Measurements from ENCODE around the gene ACVR1.

ACVR1 gene

DNA sequence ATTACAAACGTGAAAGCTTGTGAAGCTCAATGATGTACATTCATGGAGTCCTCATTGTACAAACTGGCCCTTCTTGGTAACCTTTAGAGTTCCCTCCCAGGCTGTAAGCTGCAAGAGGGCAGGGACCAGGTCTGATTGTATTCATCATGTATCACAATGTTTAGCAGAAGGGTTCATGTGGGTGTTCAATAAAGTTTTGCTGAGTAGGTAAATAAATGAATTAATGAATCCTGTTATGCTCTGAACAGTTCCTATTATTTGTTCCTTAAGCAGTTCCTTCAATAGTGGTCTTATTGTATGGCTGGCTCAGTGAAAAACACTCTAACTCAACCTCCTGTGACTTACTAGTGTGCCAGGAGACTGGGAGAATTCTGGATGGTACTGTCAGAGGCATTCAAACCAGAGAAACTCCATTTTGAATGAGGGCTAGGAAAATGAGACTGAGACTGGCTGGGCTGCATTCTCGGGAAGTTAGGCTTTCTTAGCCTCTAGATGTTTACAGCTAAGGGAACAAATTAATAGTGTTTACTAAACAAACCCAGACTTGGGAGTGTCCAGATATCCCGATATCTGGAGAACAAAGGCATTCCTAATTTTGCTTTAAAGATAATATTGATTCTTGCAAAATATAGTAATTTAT, 1.8 kb upstream of the ACVR1 start:
- no peak overlapping the region for H2BK5ac ChIP-seq (ENCODE audit: low read length)
- no peak overlapping the region for H3K4me3 ChIP-seq (ENCODE audit: low read length in 2 of 2)
- H3K4ac ChIP-seq (ENCODE audit: low read length): no peak overlapping the region
- no peaks in the 10 kb centered on the region for H3K9me3 ChIP-seq (replicated peaks in 1 of 2; ENCODE audit: control insufficient read depth in 2 of 2, insufficient read depth in 1 of 2, low read depth in 1 of 2, low read length in 2 of 2)
- H4K8ac ChIP-seq (ENCODE audit: low read depth, low read length): no peak overlapping the region
- no peak for DNase-seq (ENCODE audit: low spot score)
- no peak overlapping the region for H3K4me2 ChIP-seq (ENCODE audit: insufficient read depth, low read length, poor library complexity, severe bottlenecking)
- H3K18ac ChIP-seq (ENCODE audit: low read length): no peak overlapping the region
- H2BK12ac ChIP-seq (ENCODE audit: low read length): no peak overlapping the region
- no peak overlapping the region for H2AK5ac ChIP-seq (ENCODE audit: low read depth, low read length)
- H3K23ac ChIP-seq (ENCODE audit: low read depth, low read length, poor library complexity): no peak overlapping the region
- H3K79me1 ChIP-seq (ENCODE audit: low read depth, low read length): no peaks in the 10 kb centered on the region
- no peak overlapping the region for H3K27ac ChIP-seq (replicated peaks; ENCODE audit: low read length)
- H3K27me3 ChIP-seq (ENCODE audit: control insufficient read depth in 3 of 3, insufficient read depth in 3 of 3, low read depth in 1 of 3, low read length in 3 of 3): peaks cover 0 to 22% (median 7%) of the 10 kb centered on the region in 3 experiments
- H3K9ac ChIP-seq (ENCODE audit: low read depth, low read length, poor library complexity): no peak overlapping the region
- H4K91ac ChIP-seq (ENCODE audit: low read depth, low read length, poor library complexity): no peak overlapping the region
- no peaks in the 10 kb centered on the region for H3K36me3 ChIP-seq (replicated peaks in 1 of 2; ENCODE audit: control insufficient read depth in 2 of 2, insufficient read depth in 2 of 2, low read length in 2 of 2)
- no peak overlapping the region for H3K14ac ChIP-seq (ENCODE audit: low read length)
- WGBS, 2 donors (ENCODE audit: extremely low coverage in 2 of 2, insufficient read length in 2 of 2, insufficient replicate concordance in 1 of 2): no CpG with 5 or more reads among the region's 3 CpGs
- H3K4me1 ChIP-seq (ENCODE audit: control insufficient read depth in 2 of 2, insufficient read depth in 1 of 2, low read depth in 1 of 2, low read length in 2 of 2): no peaks in the 10 kb centered on the region
- H2BK120ac ChIP-seq (ENCODE audit: low read depth, low read length): no peak overlapping the region
- no peak overlapping the region for H2BK15ac ChIP-seq (ENCODE audit: low read length)
- no peak overlapping the region for H2AFZ ChIP-seq (ENCODE audit: low read length)

DNA sequence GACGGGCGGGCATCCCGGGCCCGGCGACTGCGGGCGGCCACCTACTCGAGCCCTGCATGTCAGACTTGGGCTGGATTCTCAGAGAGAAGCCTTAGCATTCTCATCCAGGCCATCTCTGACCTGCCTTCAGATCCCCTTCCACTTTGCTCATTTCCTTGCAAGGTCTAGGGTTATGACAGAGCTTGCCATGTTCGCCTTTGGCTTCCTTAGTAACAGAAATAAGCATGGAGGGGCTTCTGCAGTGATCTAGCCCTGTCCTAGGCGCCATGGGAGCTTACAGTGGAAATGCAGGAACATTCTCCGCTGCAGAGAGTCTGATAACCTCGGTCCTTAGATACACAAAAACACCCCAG, 632 bp upstream of the ACVR1 start:
- no peak overlapping the region for H2AK5ac ChIP-seq (ENCODE audit: low read depth, low read length)
- H3K18ac ChIP-seq (ENCODE audit: low read length): peak overlapping the region; percentile 95
- no peak overlapping the region for H2BK120ac ChIP-seq (ENCODE audit: low read depth, low read length)
- peak overlapping the region; percentile 53 for H2BK5ac ChIP-seq (ENCODE audit: low read length)
- H3K23ac ChIP-seq (ENCODE audit: low read depth, low read length, poor library complexity): peak overlapping the region; percentile 65
- H3K27me3 ChIP-seq (ENCODE audit: control insufficient read depth in 3 of 3, insufficient read depth in 3 of 3, low read depth in 1 of 3, low read length in 3 of 3): peaks cover 0 to 22% (median 7%) of the 10 kb centered on the region in 3 experiments
- no peaks in the 10 kb centered on the region for H3K9me3 ChIP-seq (replicated peaks in 1 of 2; ENCODE audit: control insufficient read depth in 2 of 2, insufficient read depth in 1 of 2, low read depth in 1 of 2, low read length in 2 of 2)
- H2BK15ac ChIP-seq (ENCODE audit: low read length): no peak overlapping the region
- H3K4me3 ChIP-seq (ENCODE audit: low read length in 2 of 2): peak overlapping the region; percentile 83 to 90
- no peak for DNase-seq (ENCODE audit: low spot score)
- H4K91ac ChIP-seq (ENCODE audit: low read depth, low read length, poor library complexity): no peak overlapping the region
- WGBS, 2 donors (ENCODE audit: extremely low coverage in 2 of 2, insufficient read length in 2 of 2, insufficient replicate concordance in 1 of 2): no CpG with 5 or more reads among the region's 12 CpGs
- H3K36me3 ChIP-seq (replicated peaks in 1 of 2; ENCODE audit: control insufficient read depth in 2 of 2, insufficient read depth in 2 of 2, low read length in 2 of 2): no peaks in the 10 kb centered on the region
- H4K8ac ChIP-seq (ENCODE audit: low read depth, low read length): no peak overlapping the region
- no peak overlapping the region for H3K14ac ChIP-seq (ENCODE audit: low read length)
- H3K27ac ChIP-seq (replicated peaks; ENCODE audit: low read length): peak overlapping the region; percentile 49
- H2BK12ac ChIP-seq (ENCODE audit: low read length): no peak overlapping the region
- H3K4ac ChIP-seq (ENCODE audit: low read length): no peak overlapping the region
- no peaks in the 10 kb centered on the region for H3K79me1 ChIP-seq (ENCODE audit: low read depth, low read length)
- H3K4me1 ChIP-seq (ENCODE audit: control insufficient read depth in 2 of 2, insufficient read depth in 1 of 2, low read depth in 1 of 2, low read length in 2 of 2): no peaks in the 10 kb centered on the region
- peak overlapping the region; percentile 91 for H3K9ac ChIP-seq (ENCODE audit: low read depth, low read length, poor library complexity)
- peak overlapping the region; percentile 99 for H2AFZ ChIP-seq (ENCODE audit: low read length)
- H3K4me2 ChIP-seq (ENCODE audit: insufficient read depth, low read length, poor library complexity, severe bottlenecking): peak overlapping the region; percentile 73

DNA sequence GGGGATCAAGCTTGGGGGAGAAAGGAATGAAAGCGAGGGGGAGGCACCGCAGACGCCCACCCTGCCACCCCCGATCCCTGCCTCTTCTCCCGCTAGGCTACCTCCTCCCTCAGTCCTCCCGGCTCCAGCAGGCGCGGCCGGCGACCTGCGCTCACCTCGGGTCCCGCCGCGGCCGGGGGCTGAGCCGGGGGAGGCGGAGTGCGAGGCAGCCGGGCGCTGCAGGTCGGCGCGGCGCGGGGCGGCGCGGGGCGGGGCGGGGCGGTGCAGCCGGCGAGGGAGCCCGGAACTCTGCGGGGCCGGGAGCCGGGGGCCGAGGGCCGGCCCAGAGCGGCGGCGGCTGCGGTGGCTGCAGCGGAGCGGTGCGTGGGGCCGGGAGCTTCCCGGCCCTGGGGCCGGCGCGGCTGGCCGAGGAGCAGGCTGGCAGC, 477 bp downstream of the ACVR1 start:
- H3K18ac ChIP-seq (ENCODE audit: low read length): peak overlapping the region; percentile 97
- H2BK120ac ChIP-seq (ENCODE audit: low read depth, low read length): no peak overlapping the region
- H4K91ac ChIP-seq (ENCODE audit: low read depth, low read length, poor library complexity): no peak overlapping the region
- H3K27me3 ChIP-seq (ENCODE audit: control insufficient read depth in 3 of 3, insufficient read depth in 3 of 3, low read depth in 1 of 3, low read length in 3 of 3): peaks cover 0 to 22% (median 7%) of the 10 kb centered on the region in 3 experiments
- peak overlapping the region; percentile 53 for H2BK5ac ChIP-seq (ENCODE audit: low read length)
- no CpG with 5 or more reads among the region's 53 CpGs for WGBS, 2 donors (ENCODE audit: extremely low coverage in 2 of 2, insufficient read length in 2 of 2, insufficient replicate concordance in 1 of 2)
- peak overlapping the region; percentile 96 for H3K9ac ChIP-seq (ENCODE audit: low read depth, low read length, poor library complexity)
- peak overlapping the region; percentile 85 for H2BK15ac ChIP-seq (ENCODE audit: low read length)
- peak overlapping the region; percentile 80 for H3K27ac ChIP-seq (replicated peaks; ENCODE audit: low read length)
- peak overlapping the region; percentile 99 for H2AFZ ChIP-seq (ENCODE audit: low read length)
- no peak overlapping the region for H2BK12ac ChIP-seq (ENCODE audit: low read length)
- peak; percentile 48 for DNase-seq (ENCODE audit: low spot score)
- H4K8ac ChIP-seq (ENCODE audit: low read depth, low read length): no peak overlapping the region
- peak overlapping the region; percentile 67 for H3K14ac ChIP-seq (ENCODE audit: low read length)
- H3K4me2 ChIP-seq (ENCODE audit: insufficient read depth, low read length, poor library complexity, severe bottlenecking): peak overlapping the region; percentile 69
- H3K23ac ChIP-seq (ENCODE audit: low read depth, low read length, poor library complexity): peak overlapping the region; percentile 71
- no peaks in the 10 kb centered on the region for H3K4me1 ChIP-seq (ENCODE audit: control insufficient read depth in 2 of 2, insufficient read depth in 1 of 2, low read depth in 1 of 2, low read length in 2 of 2)
- no peaks in the 10 kb centered on the region for H3K9me3 ChIP-seq (replicated peaks in 1 of 2; ENCODE audit: control insufficient read depth in 2 of 2, insufficient read depth in 1 of 2, low read depth in 1 of 2, low read length in 2 of 2)
- peak overlapping the region; percentile 90 to 96 for H3K4me3 ChIP-seq (ENCODE audit: low read length in 2 of 2)
- H3K4ac ChIP-seq (ENCODE audit: low read length): no peak overlapping the region
- H2AK5ac ChIP-seq (ENCODE audit: low read depth, low read length): no peak overlapping the region
- no peaks in the 10 kb centered on the region for H3K36me3 ChIP-seq (replicated peaks in 1 of 2; ENCODE audit: control insufficient read depth in 2 of 2, insufficient read depth in 2 of 2, low read length in 2 of 2)
- no peaks in the 10 kb centered on the region for H3K79me1 ChIP-seq (ENCODE audit: low read depth, low read length)

DNA sequence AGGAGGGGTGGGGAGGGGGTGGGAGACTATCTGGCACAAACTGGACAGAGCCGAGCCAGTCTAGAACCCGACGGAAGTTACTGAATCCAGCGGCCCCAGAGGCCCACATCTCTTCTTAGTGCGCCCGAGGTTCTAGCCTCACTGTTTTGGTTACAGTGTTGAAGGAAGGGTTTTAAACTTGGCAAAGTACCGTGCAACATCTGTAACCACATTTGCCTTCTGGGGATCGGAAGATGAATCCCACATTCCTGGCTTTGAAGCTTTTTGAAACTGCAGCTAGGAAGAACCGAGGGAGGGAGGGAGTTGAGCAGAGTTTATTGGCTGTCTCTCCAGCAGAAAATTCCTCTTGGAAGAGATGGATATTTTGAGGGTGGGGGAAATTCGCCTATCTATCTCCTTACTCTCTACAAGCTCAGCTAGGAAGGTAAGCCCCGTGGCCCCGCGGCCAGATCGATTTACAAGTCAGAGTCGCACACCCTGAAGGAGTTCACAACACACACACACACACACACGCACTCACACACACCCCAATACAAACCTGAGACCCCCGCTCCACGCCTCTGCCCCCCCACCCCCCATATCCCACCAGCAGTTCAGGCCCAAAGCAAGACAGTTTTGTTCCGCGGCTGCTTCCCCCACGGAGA, 1.0 kb downstream of the ACVR1 start:
- Histone ChIP-seq H2BK12ac (ENCODE audit: low read length) (no peak overlapping the region), H3K4me3 (ENCODE audit: low read length in 2 of 2) (peak overlapping the region; percentile 90 to 96), H4K8ac (ENCODE audit: low read depth, low read length) (no peak overlapping the region), H2BK15ac (ENCODE audit: low read length) (peak overlapping the region; percentile 85), H3K9ac (ENCODE audit: low read depth, low read length, poor library complexity) (peak overlapping the region; percentile 96), H3K27ac (replicated peaks; ENCODE audit: low read length) (no peak overlapping the region), H3K79me1 (ENCODE audit: low read depth, low read length) (no peaks in the 10 kb centered on the region), H3K14ac (ENCODE audit: low read length) (no peak overlapping the region), H2AK5ac (ENCODE audit: low read depth, low read length) (no peak overlapping the region), H3K27me3 (ENCODE audit: control insufficient read depth in 3 of 3, insufficient read depth in 3 of 3, low read depth in 1 of 3, low read length in 3 of 3) (peaks cover 0 to 22% (median 7%) of the 10 kb centered on the region in 3 experiments), H3K36me3 (replicated peaks in 1 of 2; ENCODE audit: control insufficient read depth in 2 of 2, insufficient read depth in 2 of 2, low read length in 2 of 2) (no peaks in the 10 kb centered on the region), H3K4ac (ENCODE audit: low read length) (no peak overlapping the region), H3K4me1 (ENCODE audit: control insufficient read depth in 2 of 2, insufficient read depth in 1 of 2, low read depth in 1 of 2, low read length in 2 of 2) (no peaks in the 10 kb centered on the region), H2BK120ac (ENCODE audit: low read depth, low read length) (no peak overlapping the region), H4K91ac (ENCODE audit: low read depth, low read length, poor library complexity) (no peak overlapping the region), H3K9me3 (replicated peaks in 1 of 2; ENCODE audit: control insufficient read depth in 2 of 2, insufficient read depth in 1 of 2, low read depth in 1 of 2, low read length in 2 of 2) (no peaks in the 10 kb centered on the region), H3K23ac (ENCODE audit: low read depth, low read length, poor library complexity) (peak overlapping the region; percentile 71), H3K18ac (ENCODE audit: low read length) (peak overlapping the region; percentile 97), H2AFZ (ENCODE audit: low read length) (peak overlapping the region; percentile 69), H2BK5ac (ENCODE audit: low read length) (peak overlapping the region; percentile 49), H3K4me2 (ENCODE audit: insufficient read depth, low read length, poor library complexity, severe bottlenecking) (peak overlapping the region; percentile 69)
- WGBS, 2 donors (ENCODE audit: extremely low coverage in 2 of 2, insufficient read length in 2 of 2, insufficient replicate concordance in 1 of 2): no CpG with 5 or more reads among the region's 21 CpGs
- DNase-seq (ENCODE audit: low spot score): peak; percentile 36
